Activated CD8-positive, alpha-beta memory T cell treated with anti-CD3 and anti-CD28 coated beads for 36 hours (primary cell): ENCODE measurements around the gene CYP4F12. TPM values are rescaled to one million over a fixed set of nuclear protein-coding genes. Genes with fewer than 3 reads are reported as not detected.

Source experiments
- CTCF ChIA-PET: fragments of 350-600 bp; sonication (Branson Sonifier 250); formaldehyde crosslinking; loops from one replicate; lab custom pipeline; 2021; ENCODE audit warnings: antibody characterized with exemption; lab: Charles Lee
- POLR2A ChIA-PET: fragments of 350-600 bp; sonication (Branson Sonifier 250); formaldehyde crosslinking; loops from one replicate; lab custom pipeline; 2021; ENCODE audit warnings: antibody characterized with exemption; lab: Charles Lee
- total RNA-seq, 2 experiments: library from RNA; stranded (reverse); gene quantifications; one replicate each; pipeline ENCODE4 v1.2.3, GENCODE V29; 2021

CYP4F12 gene, protein sequence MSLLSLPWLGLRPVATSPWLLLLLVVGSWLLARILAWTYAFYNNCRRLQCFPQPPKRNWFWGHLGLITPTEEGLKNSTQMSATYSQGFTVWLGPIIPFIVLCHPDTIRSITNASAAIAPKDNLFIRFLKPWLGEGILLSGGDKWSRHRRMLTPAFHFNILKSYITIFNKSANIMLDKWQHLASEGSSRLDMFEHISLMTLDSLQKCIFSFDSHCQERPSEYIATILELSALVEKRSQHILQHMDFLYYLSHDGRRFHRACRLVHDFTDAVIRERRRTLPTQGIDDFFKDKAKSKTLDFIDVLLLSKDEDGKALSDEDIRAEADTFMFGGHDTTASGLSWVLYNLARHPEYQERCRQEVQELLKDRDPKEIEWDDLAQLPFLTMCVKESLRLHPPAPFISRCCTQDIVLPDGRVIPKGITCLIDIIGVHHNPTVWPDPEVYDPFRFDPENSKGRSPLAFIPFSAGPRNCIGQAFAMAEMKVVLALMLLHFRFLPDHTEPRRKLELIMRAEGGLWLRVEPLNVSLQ
- under 1 TPM in 1 of 2 experiments, not detected in 1; 0.25 TPM for total RNA-seq

DNA sequence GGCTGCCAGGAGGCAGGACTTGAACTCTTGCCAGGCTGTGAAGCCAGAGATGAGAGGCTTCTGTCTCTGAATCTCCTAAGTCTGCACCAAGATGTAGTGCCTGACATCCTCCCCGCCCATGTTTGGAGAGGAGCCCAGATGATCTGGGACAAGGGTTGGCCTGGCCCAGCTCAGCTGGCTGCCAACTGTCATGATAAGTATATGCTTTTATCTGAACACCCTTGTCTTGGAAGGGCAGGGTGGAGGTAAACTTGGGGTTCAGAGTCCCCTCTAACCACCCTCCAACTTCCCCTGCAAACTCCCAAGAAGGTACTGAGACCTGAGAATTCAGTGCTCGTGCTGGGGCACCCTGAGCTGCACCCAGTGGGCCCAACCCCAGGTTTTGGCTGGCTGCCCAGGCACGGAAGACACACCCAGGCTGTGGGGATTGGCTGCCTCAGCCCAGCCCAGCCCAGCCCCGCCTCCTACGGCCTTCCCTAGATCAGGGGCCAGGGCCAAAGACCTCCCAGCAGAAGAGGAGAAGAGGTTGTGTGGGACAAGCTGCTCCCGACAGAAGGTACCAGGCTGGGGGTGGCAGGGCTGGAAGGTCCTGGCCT is at the start of gene CYP4F12:
Gene CYP4F12 (plus strand): TSS at position 508 of the 596 bp plus-strand sequence. CDS start 443 bp downstream, outside the sequence.
- CTCF ChIA-PET: interaction anchor here (0.5 to 1.1 kb wide), 3 partner anchors 43 to 581 kb away, joined by 3 read pairs; no protein-coding TSS in a partner anchor
- POLR2A ChIA-PET: no interaction called here

DNA sequence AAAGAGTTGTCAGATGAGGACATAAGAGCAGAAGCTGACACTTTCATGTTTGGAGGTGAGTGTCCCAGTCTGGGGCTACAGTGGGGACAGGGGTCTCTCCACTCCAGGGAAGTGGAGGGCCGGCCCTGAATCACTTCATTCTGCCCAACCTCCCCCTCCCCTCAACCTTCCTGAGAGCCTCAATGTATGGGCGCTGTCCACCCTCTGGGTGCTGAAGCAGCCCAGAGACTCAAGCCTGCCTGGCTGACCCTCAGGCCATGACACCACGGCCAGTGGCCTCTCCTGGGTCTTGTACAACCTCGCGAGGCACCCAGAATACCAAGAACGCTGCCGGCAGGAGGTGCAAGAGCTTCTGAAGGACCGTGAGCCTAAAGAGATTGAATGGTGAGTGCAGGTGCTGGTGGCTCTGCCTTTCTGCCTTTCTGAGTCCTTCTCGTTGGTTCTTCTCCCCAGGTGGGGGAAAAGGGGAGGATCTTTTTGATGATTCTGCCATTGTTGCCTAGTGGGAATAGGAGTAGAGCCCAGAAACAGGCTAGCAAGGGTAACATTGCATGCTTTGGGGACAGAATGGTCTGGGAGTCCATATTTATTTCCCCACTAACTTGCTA is 49.1 kb upstream of the CYP4F12 start:
- ChIA-PET POLR2A (no interaction called here), CTCF (no interaction called here)

DNA sequence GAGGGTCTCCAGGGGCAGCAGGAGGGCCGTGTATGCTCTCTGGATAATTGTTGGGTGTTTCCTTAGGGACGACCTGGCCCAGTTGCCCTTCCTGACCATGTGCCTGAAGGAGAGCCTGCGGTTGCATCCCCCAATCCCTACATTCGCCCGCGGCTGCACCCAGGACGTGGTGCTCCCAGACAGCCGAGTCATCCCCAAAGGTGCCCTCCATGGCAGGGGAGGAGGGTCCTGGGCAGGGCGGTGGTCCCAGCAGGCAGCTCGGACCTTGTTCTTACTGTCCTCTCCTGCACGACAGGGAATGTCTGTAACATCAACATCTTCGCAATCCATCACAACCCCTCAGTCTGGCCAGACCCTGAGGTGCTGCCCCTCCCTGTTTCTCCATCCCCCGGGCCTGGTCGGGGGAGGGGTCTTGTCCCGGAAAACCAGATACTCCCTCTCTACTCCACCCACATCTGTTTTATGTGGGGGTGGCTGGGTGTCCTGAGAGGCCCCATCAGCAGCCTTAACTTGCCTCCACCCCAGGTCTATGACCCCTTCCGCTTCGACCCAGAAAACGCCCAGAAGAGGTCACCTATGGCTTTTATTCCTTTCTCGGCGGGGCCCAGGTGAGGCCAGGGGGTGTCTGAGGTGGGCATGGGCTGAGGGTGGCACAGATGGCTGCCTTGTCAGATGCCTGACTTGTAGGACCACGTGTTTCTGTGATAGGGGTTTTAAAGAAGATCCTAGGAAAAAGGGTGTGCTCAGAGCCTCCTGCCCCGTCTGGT is 44.5 kb upstream of the CYP4F12 start:
- CTCF ChIA-PET: no interaction called here

DNA sequence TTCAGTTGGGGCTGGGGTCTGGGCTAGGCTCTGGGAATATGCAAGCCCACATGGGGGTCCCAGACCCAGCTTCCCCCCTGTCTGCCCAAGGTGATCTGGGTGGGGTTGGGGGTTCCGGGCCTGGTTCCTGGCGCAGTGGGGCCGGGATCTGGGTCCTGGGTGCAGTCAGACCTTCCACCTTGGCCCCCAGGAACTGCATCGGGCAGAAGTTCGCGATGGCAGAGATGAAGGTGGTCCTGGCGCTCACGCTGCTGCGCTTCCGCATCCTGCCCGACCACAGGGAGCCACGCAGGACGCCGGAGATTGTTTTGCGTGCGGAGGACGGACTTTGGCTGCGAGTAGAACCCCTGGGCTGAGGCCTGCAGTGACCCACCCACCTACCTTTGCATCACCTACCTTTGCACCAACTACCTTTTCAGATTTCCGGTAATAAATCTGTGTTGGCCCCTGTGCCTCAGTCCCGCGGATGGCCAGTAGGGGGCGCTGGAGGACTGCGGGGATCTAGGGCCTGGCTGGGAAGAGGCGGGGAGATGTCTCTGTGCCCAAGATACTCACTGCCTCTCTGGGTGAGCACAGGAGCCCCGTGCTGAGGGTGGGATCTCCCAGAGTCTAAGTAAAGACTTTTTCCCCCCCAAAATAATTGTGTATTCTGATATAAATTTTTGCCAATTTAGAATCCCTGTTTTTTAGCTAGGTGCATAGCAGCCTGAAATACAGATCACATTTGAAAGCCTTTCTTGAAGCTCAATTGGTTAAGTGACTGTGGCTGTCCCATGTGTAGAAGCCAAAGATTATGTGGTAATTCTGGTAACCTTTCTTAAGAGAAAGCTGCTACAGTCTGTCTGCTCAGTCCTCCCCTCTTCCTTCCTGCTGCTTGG is 43.6 kb upstream of the CYP4F12 start:
- ChIA-PET POLR2A (no interaction called here), CTCF (interaction anchor here (0.7 to 1.0 kb wide), 4 partner anchors 44 to 326 kb away, joined by 3 read pairs; no protein-coding TSS in a partner anchor)

More for the DNA sequence above, 44.5 kb upstream of the CYP4F12 start:
- POLR2A ChIA-PET: no interaction called here

DNA sequence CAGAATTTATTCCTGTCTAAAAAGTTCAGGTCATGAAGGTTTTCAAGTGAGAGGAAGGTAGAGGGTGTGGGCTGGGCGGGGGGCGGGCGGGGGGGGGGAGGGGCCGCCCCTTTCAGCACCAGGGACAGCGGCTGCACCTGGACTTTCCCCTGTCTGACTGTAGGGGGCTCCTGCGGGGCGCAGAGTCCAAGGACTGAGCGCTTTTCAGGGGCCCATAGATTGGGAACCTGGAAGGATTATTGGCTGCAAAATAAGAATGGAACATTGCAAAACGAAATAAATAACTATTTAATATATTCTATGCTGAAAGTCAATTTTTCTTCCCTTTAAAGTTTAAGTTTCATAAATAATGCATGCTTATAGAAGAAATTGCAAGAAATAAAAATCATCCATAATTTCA is 41.1 kb upstream of the CYP4F12 start:
- POLR2A ChIA-PET: no interaction called here
- CTCF ChIA-PET: interaction anchor here (0.6 kb wide), 1 partner anchor 710 kb away, joined by 3 read pairs; no protein-coding TSS in a partner anchor

DNA sequence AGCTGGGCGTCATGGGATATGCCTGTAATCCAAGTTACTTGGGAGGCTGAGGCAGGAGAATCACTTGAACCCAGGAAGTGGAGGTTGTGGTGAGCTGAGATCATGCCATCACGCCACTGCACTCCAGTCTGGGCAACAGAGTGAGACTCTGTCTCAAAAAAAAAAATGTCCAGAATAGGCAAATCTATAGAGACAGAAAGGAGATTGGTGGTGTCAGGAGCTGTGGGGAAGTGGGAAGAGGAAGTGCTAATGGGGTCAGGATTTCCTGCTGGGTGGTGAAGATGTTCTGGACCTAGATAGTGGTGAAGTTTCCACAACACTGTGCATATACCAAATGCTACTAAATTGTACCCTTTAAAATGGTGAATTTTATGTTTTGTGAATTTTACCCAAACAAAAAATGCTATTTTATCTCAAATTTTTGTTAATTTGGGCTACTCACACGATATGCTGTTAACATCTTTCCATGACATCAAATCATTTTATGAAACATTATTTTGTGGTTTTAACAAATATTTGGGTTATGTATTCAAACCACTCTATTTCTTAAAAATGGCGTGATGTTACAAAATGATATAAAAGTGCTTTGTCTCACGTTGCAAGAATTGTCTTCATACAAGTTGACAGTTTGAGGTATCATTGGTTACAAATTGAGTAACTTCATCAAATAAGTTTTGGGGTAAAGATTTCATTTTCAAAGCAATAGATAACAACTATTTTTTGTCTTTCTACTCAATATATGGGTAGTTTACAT is 39.6 kb upstream of the CYP4F12 start:
- CTCF ChIA-PET: no interaction called here

DNA sequence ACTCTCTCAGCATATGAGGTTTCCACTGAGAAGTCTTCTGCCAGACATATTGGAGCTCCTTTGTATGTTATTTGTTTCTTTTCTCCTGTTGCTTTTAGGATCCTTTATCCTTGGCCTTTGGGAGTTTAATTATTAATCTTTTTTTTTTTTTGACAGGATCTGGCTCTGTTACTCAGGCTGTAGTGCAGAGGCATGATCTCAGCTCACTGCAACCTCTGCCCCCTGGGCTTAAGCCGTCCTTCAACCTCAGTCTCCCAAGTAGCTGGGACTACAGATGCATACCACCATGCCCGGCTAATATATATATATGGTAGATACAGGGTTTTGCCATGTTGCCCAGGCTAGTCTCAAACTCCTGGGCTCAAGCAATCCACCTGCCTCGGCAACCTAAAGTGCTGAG is 38.8 kb upstream of the CYP4F12 start:
- ChIA-PET CTCF (no interaction called here), POLR2A (no interaction called here)

More for the DNA sequence above, 39.6 kb upstream of the CYP4F12 start:
- POLR2A ChIA-PET: no interaction called here

DNA sequence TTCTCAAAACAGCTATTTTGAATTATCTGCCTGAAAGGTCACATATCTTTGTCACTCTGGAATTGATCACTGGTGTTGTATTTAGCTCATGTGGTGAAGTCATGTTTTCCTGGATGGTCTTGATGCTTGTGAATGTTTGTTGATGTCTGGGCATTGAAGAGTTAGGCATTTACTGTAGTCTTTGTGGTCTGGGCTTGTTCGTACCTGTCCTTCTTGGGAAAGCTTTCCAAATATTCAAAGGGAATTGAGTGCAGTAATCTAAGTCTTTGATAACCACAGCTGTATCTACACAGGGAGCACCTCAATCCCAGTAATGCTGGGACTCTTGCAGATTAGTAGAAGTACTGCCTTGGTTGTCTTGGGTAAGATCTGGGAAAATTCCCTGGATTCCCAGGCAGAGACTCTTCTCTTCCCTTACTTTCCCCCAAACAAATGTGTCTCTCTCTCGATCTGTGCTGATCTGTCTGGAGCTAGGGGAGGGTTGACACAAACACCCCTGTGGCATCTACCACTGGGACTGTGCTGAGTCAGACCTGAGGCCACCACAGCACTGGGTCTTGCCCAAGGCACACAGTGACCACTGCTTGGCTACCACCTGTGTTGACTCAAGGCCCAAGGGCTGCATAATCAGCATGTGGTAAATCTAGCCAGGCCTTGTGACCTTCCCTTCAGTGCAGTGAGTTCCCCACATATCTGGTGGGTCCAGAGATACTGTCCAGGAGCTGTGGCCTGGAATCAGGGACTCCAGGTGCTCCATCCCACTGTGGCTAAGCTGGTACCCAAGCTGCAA is 37.7 kb upstream of the CYP4F12 start:
- POLR2A ChIA-PET: no interaction called here
- CTCF ChIA-PET: no interaction called here

DNA sequence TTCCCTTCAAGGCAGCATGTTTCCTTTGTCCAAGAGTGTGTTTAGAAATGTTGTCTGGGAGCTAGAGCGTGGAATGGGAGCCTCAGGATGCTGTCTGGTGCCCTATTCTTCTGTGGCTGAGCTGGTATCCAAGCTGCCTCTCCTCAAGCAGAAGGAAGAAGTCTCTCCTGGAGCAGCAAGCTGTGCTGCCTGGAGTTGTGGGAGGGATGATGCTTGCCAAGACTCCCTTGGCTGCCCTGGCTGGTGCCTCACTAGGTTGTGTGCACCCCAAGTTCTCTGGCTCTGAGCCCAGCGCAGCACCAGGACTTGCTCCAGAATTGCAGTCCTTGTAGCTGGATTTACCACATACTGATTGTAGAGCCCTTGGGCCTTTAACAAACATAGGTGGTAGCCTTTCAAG is 36.9 kb upstream of the CYP4F12 start:
- ChIA-PET CTCF (no interaction called here), POLR2A (no interaction called here)

DNA sequence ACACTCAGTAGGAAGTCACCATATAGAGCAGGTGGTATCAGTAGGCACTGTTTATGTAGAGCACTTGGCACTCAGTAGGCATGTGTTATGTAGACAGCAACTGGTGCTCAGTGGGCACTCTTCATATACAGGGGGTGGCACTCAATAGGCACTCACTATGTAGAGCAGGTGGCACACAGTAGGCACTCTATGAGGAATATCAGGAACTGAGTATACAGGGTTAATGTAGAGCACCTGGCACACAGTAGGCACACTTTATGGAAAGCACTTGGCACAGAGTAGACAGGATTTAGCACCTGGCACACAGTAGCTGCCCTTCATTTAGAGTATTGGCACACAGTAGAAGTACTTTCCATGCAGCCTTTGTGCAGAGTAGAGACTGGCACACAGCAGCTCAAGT is 33.3 kb upstream of the CYP4F12 start:
- ChIA-PET POLR2A (interaction anchor here (0.6 kb wide), 1 partner anchor 594 kb away, joined by 3 read pairs; no protein-coding TSS in a partner anchor), CTCF (no interaction called here)

DNA sequence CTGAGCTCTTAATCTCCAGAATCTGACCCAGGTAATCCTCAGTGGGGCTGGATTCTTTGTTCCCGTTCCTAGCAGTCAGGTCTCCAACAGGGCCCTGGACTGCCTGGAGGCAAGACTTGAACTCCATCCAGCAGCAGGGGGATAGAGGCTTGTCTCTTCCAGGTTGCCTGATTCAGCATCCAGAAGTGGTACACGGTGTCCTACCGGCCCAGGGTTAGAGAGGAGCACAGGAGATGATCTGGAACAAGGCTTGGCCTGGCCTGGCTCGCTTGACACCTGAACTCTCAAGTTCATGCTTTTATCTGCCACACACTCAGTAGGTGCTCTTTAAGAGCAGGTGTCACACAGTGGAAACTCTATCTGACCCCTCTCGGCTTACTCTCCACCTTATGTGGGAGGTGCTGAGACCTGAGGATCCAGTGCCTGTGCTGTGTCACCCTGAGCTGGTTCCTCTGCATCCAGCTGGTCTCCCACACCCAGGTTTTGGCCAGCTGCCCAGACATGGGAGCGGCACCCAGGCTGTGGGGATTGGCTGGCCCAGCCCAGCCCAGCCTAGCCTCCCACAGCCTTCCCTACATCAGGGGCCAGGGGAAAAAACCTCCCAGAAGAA is 32.5 kb upstream of the CYP4F12 start, which contains the start of gene CYP4F3:
Gene CYP4F3 (plus strand): TSS at position 604 of the 610 bp plus-strand sequence. CDS start 519 bp downstream, outside the sequence.
- POLR2A ChIA-PET: no interaction called here
- CTCF ChIA-PET: interaction anchor here (0.5 kb wide), 1 partner anchor 464 kb away, joined by 4 read pairs; no protein-coding TSS in a partner anchor

DNA sequence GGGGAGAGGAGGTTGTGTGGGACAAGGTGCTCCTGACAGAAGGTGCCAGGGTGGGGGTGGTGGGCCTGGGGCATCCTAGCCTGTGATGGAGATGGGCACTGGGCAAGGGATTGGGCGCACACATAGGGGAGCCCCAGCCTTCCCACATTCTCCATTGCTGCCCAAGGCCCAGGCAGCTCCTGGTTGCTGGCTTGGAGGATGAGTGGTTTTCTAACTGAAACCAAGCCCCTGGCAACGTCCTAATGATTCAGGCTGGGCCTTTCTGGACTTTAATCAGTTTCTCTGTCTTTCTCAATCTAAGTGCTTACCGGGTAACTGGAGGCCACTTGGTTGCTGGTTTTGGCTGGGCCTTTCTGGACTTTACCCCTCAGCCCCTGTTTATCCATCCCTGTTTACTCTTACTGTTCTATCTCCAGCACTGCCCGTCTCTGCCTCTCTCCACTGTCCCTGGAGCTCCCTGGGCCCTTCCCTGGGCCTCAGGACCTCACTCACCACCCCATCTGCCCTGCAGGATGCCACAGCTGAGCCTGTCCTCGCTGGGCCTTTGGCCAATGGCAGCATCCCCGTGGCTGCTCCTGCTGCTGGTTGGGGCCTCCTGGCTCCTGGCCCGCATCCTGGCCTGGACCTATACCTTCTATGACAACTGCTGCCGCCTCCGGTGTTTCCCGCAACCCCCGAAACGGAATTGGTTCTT is 31.8 kb upstream of the CYP4F12 start:
- POLR2A ChIA-PET: no interaction called here
- CTCF ChIA-PET: interaction anchor here (0.5 kb wide), 1 partner anchor 465 kb away, joined by 4 read pairs; no protein-coding TSS in a partner anchor

DNA sequence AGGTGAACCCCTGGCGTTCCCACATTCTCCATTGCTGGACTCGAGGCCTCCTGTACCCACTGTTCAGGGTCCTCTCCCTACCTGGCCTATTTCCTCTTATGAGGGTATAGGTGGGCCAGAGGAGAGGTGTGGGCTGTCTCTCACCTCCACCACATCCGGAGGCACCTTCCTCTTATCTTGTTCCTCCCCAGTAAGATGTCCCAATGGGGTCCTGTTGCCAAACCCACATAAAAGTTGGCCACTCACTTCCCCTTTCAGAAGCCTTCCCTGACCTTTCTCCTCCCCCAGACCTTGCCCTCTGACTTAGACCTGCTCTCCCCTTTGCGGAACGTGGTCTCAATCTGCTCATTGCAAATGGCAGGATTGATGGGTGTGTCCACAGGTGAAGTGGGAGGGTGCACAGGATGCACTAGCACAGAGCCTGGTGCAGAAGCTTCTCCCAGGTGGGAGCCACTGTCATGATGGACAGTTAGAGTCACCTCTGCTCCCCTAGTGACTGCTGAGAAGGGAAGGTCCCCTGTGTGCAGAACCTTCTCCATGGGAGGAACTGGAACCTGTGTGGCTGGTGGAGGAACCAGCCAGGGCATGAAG is 30.9 kb upstream of the CYP4F12 start:
- ChIA-PET CTCF (no interaction called here), POLR2A (no interaction called here)

DNA sequence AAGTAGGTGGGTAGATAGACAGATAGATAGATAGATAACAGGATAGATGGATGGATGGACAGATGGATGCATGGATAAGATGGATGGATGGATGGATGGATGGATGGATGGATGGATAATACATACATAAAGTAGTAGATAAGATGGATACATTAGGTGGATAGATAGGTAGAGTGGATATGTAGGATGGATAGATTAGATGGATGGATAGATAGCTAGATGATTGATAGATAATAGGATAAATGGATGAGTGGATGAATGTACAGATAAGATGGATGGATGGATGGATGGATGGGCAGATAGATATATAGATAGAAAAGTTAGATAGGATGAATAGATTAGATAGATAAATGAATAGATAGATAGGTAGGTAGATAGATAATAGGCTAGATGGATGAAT is 30.1 kb upstream of the CYP4F12 start:
- ChIA-PET POLR2A (no interaction called here), CTCF (no interaction called here)

DNA sequence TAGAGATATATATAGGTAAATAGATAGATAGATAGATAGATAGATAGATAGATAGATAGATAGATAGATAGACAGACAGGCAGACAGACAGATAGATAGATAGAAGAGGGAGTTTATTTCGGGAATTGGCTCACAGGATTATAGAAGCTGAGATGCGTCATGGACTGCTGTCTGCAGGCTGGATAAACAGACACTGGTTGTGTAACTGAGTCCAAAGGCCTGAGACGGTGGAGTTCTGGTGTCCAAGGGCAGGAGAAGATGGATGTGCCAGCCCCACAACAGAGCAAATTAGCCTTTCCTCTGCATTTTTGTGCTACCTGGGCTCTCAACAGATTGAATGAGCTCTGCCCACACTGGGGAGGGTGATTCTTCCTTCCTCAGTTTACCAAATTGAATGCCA is 29.5 kb upstream of the CYP4F12 start:
- ChIA-PET CTCF (no interaction called here), POLR2A (no interaction called here)
